GM12873 (cell line): ENCODE measurements around the gene OR13A1.

Experiments
- TF ChIP-seq, protein P1 (sequence below): IDR thresholded peaks from 2 replicates; pipeline ENCODE4 v1.5.1; 2012; ENCODE audit warnings: low read depth, mild to moderate bottlenecking, moderate library complexity, low read length, control low read depth; ENCODE audit not compliant: insufficient read depth; ENCODE audit errors: missing control alignments

The OR13A1 gene, protein sequence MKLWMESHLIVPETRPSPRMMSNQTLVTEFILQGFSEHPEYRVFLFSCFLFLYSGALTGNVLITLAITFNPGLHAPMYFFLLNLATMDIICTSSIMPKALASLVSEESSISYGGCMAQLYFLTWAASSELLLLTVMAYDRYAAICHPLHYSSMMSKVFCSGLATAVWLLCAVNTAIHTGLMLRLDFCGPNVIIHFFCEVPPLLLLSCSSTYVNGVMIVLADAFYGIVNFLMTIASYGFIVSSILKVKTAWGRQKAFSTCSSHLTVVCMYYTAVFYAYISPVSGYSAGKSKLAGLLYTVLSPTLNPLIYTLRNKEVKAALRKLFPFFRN

DNA sequence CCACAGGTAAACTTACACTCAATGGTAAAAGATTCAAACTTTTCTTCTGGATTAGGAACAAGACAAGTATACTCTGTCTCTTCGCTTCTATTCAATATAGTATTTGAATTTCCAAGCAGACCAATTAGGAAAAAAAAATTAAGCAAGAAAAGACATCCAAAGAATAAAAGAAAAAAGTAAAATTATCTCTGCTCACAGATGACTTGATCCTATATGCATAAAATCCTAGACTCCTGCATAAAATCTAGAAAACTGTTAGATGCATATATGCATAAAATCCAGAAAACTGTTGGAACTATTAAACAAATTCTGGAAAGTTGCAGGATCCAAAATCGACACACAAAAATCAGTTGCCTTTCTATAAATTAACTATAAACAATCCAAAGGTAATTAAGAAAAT lies at the start of gene OR13A1:
OR13A1 (minus strand) TSS at position 101 of the 400 bp plus-strand sequence. CDS start 11,186 bp downstream, outside the sequence.
- TF ChIP-seq, protein P1, sequence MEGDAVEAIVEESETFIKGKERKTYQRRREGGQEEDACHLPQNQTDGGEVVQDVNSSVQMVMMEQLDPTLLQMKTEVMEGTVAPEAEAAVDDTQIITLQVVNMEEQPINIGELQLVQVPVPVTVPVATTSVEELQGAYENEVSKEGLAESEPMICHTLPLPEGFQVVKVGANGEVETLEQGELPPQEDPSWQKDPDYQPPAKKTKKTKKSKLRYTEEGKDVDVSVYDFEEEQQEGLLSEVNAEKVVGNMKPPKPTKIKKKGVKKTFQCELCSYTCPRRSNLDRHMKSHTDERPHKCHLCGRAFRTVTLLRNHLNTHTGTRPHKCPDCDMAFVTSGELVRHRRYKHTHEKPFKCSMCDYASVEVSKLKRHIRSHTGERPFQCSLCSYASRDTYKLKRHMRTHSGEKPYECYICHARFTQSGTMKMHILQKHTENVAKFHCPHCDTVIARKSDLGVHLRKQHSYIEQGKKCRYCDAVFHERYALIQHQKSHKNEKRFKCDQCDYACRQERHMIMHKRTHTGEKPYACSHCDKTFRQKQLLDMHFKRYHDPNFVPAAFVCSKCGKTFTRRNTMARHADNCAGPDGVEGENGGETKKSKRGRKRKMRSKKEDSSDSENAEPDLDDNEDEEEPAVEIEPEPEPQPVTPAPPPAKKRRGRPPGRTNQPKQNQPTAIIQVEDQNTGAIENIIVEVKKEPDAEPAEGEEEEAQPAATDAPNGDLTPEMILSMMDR, result no peak

DNA sequence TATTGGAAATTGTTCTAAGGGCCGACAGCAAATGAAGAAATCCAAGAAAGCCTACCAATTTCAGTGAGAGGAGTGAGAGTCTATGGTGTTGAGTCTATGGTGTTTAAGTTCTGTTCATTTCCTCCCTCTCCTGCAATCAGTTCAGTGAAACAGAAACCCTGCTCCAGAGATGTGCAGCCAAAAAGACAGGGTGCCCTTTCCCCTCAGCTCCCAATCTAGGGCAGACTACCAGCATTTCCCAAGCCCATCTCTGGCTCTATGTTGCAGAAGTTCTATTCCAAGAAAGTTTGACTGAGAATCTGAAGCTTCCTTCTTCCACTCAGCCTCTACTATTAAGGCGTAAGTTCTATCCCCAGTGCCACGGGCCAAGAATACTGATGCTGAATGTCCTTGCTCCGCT lies 40.1 kb upstream of the OR13A1 start:
- TF ChIP-seq, protein P1, result no peak

DNA sequence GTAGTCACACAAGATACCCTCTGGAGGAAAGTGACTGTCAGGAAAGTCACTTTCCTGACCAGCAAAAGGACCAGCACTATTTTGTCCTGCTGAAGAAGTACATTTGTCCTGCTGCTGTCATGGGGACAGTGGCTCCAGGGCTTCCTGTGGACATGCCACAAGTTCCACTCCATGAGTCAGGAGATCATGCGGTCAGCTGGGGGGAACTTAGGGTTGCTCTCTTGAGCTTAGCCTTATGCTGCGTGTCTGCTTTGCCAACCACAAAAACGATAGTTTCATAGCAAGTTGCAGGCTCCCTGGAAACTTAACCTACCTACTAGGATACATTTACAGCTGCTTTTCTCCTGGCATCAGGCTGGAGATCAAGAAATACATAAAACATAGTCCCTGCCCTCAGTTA lies 38.9 kb upstream of the OR13A1 start:
- TF ChIP-seq, protein P1, result no peak

DNA sequence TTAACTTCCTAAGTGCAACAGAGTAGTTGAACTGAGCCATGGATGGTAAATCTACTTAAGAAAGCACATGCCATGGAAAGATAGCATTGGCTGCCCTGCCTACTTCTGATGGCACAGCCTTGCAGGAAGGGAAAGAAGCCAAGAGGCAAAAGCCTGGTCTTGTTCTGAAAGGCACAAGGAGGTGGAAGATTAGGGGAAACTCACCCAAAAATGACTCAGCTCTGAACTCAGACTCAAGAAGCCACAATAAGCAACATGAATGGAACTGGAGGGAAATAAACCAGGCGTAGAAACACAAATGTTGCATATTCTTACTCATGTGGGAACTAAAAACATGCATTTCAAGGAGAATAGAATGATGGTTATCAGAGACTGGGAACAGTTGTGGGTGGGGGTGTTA lies 37.8 kb upstream of the OR13A1 start:
- TF ChIP-seq, protein P1, result no peak

DNA sequence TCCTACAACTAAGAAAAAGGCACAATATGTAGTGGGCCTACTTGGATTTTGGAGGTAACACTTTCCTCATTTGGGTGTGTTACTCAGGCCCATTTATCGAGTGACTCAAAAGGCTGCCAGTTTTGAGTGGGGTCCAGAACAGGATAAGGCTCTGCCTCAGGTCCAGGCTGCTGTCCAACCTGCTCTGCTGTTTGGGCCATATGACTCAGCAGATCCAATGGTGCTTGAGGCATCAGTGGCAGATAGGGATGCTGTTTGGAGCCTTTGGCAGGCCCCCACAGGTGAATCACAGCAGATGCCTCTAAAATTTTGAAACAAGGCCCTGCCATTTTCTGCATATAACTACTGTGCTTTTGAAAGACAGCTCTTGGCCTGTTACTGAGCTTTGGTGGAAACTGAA lies 24.5 kb upstream of the OR13A1 start:
- TF ChIP-seq, protein P1, result no peak

DNA sequence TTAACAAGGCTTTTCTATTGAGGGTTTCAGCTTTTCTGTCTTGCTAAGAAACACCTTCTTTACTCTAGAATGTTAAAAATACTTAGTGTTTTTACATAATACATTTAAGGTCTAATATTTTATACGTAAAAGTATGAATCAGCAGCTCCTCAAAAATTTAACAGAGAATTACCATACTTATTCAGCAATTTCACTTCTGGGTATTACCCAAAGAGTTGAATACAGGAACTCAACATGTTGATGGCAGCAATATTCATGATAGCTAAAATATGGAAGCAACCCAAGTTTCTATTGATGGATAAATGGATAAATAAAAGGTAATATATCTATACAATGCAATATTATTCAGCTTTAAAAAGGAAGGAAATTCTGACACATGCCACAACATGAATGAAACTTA lies 9.7 kb upstream of the OR13A1 start:
- TF ChIP-seq, protein P1, result no peak

DNA sequence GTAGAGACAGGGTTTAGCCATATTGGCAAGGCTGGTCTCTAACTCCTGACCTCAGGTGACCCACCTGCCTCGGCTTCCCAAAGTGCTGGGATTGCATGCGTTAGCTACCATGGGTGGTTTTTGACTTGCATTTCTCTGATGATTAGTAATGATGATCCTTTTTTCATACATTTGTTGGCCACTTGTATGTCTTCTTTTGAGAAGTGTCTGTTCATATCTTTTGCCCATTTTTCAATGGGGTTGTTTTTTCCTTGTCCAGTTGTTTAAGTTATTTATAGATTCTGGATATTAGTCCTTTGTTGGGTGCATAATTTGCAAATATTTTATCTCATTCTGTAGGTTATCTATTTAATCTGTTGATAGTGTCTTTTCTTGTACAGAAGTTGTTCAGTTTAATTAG lies 4.3 kb upstream of the OR13A1 start:
- TF ChIP-seq, protein P1, result no peak
